GM18505 (cell line): ENCODE data around the gene PUM2.
A peak's percentile ranks its signal among the peaks of the same experiment; 100 is the strongest.

Experiments used
- ATAC-seq: cut with Tn5 transposase; IDR thresholded peaks from one replicate; pipeline ENCODE4 v1.9.1; 2021; ENCODE audit not compliant: unreplicated experiment
- POLR2A ChIP-seq: IDR thresholded peaks from 4 replicates; pipeline ENCODE4 v1.6.1; 2011; ENCODE audit warnings: borderline replicate concordance; ENCODE audit not compliant: insufficient read depth, insufficient read length; ENCODE audit errors: extremely low read depth

PUM2 gene

GRCh38 chr2:20309001-20309400, 41.6 kb downstream of the PUM2 start:
- no peak for ATAC-seq
- no peak for TF ChIP-seq POLR2A

DNA sequence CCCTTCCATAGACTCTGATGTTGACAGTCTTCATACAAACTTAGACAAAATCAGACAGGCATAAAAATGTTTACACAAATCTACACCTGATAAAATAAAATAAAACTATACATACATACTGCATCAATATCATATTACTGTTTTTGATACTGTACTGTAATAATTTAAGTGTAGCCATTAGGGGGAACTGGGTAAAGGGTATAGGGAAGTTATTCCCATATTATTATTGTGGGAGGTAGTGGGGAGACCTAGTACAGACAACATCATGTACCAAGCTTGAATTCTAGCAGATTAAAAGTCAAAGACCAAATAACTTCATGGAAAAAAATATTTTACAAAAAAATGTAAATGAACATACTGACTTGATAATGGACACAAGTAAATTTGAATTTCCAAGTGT, 43.3 kb downstream of the PUM2 start:
- ATAC-seq, result no peak
- TF ChIP-seq POLR2A, result no peak

DNA sequence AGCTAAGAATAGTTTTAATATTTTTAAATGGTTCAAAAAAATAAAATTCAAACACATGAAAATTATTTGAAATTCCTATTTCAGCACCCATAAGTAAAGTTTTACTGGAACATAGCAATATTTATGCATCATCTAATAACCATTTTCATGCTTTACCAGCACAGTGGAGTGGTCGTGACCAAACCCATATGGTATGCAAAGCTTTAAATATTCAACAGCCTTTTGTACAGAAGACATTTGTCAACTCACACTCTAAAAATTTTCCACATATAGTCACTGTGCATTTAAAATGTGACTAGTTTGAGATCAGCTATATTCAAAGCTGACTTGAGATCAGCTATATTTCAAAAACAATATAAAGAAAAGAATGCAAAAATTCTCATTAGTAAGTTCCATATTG, 46.2 kb downstream of the PUM2 start:
- no peak for TF ChIP-seq POLR2A
- no peak for ATAC-seq

DNA sequence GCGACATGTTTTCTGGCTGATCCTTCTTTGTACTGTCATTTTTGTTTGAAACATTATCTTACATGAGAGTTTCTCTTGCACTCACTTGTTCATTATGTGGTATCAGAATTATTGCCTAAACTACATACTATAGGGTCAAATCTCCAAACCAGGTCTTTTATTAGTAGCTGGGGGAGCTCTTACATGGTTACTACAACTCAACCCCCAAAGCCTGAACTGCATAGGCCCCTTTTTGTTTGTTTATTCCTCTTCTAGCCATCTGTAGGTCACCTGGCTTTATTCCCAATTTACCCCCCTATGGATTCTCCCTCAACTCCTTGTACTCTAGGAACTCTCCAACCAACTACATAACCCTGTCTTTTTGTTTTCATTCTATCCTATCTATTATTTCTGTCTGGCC, 46.7 kb downstream of the PUM2 start:
- ATAC-seq, result no peak
- no peak for TF ChIP-seq POLR2A

- no peak for ATAC-seq
- no peak for TF ChIP-seq POLR2A
Observed at GRCh38 chr2:20302019-20302418, 48.6 kb downstream of the PUM2 start.

GRCh38 chr2:20300656-20301055, 50.0 kb downstream of the PUM2 start:
- no peak for ATAC-seq
- no peak for TF ChIP-seq POLR2A

GRCh38 chr2:20299113-20299512, 51.5 kb downstream of the PUM2 start:
- no peak for TF ChIP-seq POLR2A
- ATAC-seq, result no peak

- no peak for ATAC-seq
- TF ChIP-seq POLR2A, result no peak
Observed at GRCh38 chr2:20294231-20294630, 56.4 kb downstream of the PUM2 start.

DNA sequence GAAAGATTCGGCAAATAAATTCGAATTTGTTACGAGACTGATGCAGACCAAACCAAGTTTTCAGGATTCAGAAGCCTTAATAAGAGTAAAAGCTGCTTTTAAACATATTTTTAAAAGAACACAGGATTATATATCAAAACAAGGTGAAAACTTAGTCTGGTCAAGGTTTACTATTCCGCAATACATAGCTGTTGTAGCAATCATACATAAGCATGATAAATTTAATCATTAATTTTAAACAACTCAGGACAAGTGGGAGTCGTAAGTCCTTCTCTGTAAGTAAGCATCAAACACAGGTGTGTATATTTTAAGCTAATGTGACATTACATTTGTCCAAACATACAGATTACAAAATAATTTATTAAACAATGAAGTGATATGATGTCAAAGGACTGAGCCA, 57.7 kb downstream of the PUM2 start:
- ATAC-seq, result no peak
- TF ChIP-seq POLR2A, result no peak

- ATAC-seq, result no peak
- TF ChIP-seq POLR2A, result no peak
Observed at GRCh38 chr2:20291846-20292408, 58.7 kb downstream of the PUM2 start.

DNA sequence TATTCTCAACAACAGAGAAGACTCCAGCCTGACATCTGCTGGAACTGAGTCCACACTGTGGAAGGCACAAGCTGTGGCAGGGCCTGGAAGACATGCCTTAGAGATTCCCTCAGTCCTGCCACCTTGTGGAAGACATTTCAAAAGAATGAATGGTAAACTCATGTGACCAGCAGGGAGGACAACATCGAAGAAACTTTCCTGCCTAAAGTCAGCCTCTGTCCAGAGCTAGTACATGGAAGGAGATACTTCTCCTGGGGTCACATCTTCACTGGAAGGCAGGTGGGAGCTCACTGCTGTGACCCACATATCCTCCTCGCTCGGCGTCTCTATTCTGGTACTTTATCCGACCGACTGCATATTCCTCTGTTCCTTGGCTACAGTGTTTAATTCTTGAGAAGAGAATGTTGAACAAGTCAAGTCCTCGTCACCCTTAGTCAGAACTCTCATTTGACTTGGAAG, 59.5 kb downstream of the PUM2 start:
- no peak for TF ChIP-seq POLR2A
- peak; percentile 79 for ATAC-seq

DNA sequence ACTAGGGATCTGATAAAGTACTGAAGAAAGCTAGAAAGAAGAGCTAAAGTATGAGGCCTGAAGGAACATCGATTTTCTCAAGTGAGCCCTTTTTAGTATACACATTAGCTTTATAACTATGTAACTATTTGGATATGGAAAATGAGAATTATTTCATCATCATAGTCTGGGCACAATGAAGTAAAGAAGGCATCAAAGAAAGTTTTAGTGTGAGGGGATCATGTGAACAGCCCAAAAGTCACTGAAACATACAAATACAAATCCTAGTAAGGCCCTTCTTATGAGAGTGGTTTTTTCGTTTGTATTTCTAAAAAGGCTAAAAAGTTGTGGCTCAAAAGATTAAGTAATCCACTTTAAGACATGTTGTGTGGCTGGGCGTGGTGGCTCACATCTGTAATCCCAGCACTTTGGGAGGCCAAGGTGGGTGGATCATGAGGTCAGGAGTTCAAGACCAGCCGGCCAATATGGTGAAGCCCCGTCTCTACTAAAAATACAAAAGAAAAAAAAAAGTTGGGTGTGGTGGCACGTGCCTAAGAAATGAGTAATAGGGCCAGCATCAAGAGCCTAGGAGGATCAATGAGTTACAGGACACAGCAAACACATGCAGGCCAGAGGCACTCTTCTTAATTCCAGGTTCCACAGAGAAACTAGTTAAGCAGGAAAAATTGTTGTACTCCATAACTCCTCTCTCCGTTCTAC, 61.9 kb downstream of the PUM2 start:
- no peak for TF ChIP-seq POLR2A
- no peak for ATAC-seq

GRCh38 chr2:20282916-20283592, 67.6 kb downstream of the PUM2 start:
- ATAC-seq, result no peak
- TF ChIP-seq POLR2A, result no peak

GRCh38 chr2:20281876-20282275, 68.8 kb downstream of the PUM2 start:
- no peak for ATAC-seq
- TF ChIP-seq POLR2A, result no peak
